ENCODE results near the gene TMEM150B. TPM values are rescaled to one million over a fixed set of nuclear protein-coding genes. Genes with fewer than 3 reads are reported as not detected.

The TMEM150B gene
- total RNA-seq, 1 experiment from 2014 or later = not detected

- H3K9me3 Mint-ChIP-seq (ENCODE audit: low read depth, unreplicated experiment) = no peaks in the 10 kb centered on the region
- H3K36me3 Mint-ChIP-seq (ENCODE audit: insufficient read depth, unreplicated experiment) = peaks cover 4% of the 10 kb centered on the region
- H3K4me1 Mint-ChIP-seq (ENCODE audit: low read depth, unreplicated experiment) = peaks cover 4% of the 10 kb centered on the region
- no peak overlapping the region for H3K27ac Mint-ChIP-seq (ENCODE audit: unreplicated experiment)
- H3K27me3 Mint-ChIP-seq (ENCODE audit: unreplicated experiment) = no peaks in the 10 kb centered on the region
- no TSS peak for BruUV-seq (replicated peaks)
- H3K4me3 Mint-ChIP-seq (ENCODE audit: low read depth, unreplicated experiment) = no peak overlapping the region
- no peak for DNase-seq
- intact Hi-C loops (cut with micrococcal nuclease; ENCODE audit: unreplicated experiment) = no loop called here
- TF ChIP-seq CTCF (IDR thresholded peaks at IDR 0.05; ENCODE audit: unreplicated experiment) = no peak
- CTCF ChIA-PET = no interaction called here
These were observed 18.4 kb downstream of the TMEM150B start for GRCh38 chr19:55306712-55307111.

GRCh38 chr19:55305983-55306562 lies 19.1 kb downstream of the TMEM150B start:
- Mint-ChIP-seq H3K9me3 (ENCODE audit: low read depth, unreplicated experiment) (no peaks in the 10 kb centered on the region), H3K4me3 (ENCODE audit: low read depth, unreplicated experiment) (no peak overlapping the region), H3K4me1 (ENCODE audit: low read depth, unreplicated experiment) (peaks cover 10% of the 10 kb centered on the region), H3K36me3 (ENCODE audit: insufficient read depth, unreplicated experiment) (peaks cover 11% of the 10 kb centered on the region), H3K27ac (ENCODE audit: unreplicated experiment) (no peak overlapping the region), H3K27me3 (ENCODE audit: unreplicated experiment) (peaks cover 6% of the 10 kb centered on the region)
- no TSS peak for BruUV-seq (replicated peaks)
- TF ChIP-seq CTCF (IDR thresholded peaks at IDR 0.05; ENCODE audit: unreplicated experiment) = no peak
- CTCF ChIA-PET = no interaction called here
- DNase-seq = no peak
- intact Hi-C loops (cut with micrococcal nuclease; ENCODE audit: unreplicated experiment) = no loop called here

- Mint-ChIP-seq H3K4me1 (ENCODE audit: low read depth, unreplicated experiment) (peaks cover 10% of the 10 kb centered on the region), H3K4me3 (ENCODE audit: low read depth, unreplicated experiment) (no peak overlapping the region), H3K9me3 (ENCODE audit: low read depth, unreplicated experiment) (no peaks in the 10 kb centered on the region), H3K27ac (ENCODE audit: unreplicated experiment) (no peak overlapping the region), H3K36me3 (ENCODE audit: insufficient read depth, unreplicated experiment) (peaks cover 11% of the 10 kb centered on the region), H3K27me3 (ENCODE audit: unreplicated experiment) (peaks cover 11% of the 10 kb centered on the region)
- DNase-seq = peak; percentile 56
- TF ChIP-seq CTCF (IDR thresholded peaks at IDR 0.05; ENCODE audit: unreplicated experiment) = no peak
- CTCF ChIA-PET = no interaction called here
- intact Hi-C loops (cut with micrococcal nuclease; ENCODE audit: unreplicated experiment) = no loop called here
- BruUV-seq (replicated peaks) = no TSS peak
These were observed 19.6 kb downstream of the TMEM150B start for GRCh38 chr19:55305491-55305890.

- peaks cover 11% of the 10 kb centered on the region for H3K36me3 Mint-ChIP-seq (ENCODE audit: insufficient read depth, unreplicated experiment)
- H3K4me1 Mint-ChIP-seq (ENCODE audit: low read depth, unreplicated experiment) = peaks cover 10% of the 10 kb centered on the region
- H3K27ac Mint-ChIP-seq (ENCODE audit: unreplicated experiment) = no peak overlapping the region
- TF ChIP-seq CTCF (IDR thresholded peaks at IDR 0.05; ENCODE audit: unreplicated experiment) = no peak
- BruUV-seq (replicated peaks) = no TSS peak
- H3K27me3 Mint-ChIP-seq (ENCODE audit: unreplicated experiment) = peaks cover 16% of the 10 kb centered on the region
- intact Hi-C loops (cut with micrococcal nuclease; ENCODE audit: unreplicated experiment) = loop anchor here (5.0 kb wide), 1 partner anchor 77 kb away; the partner anchor contains the start of gene TMEM238
- H3K9me3 Mint-ChIP-seq (ENCODE audit: low read depth, unreplicated experiment) = no peaks in the 10 kb centered on the region
- CTCF ChIA-PET = no interaction called here
- H3K4me3 Mint-ChIP-seq (ENCODE audit: low read depth, unreplicated experiment) = no peak overlapping the region
- DNase-seq = no peak
These were observed 20.2 kb downstream of the TMEM150B start for GRCh38 chr19:55304980-55305379.

Measured in Calu3 (cell line).